ENCODE data around the gene PDE10A. TPM values are rescaled to one million over a fixed set of nuclear protein-coding genes. Genes with fewer than 3 reads are reported as not detected.
A peak's percentile ranks its signal among the peaks of the same experiment; 100 is the strongest.

The PDE10A gene
- total and polyA plus RNA-seq, 4 donors = 1.0 to 6.2 (median 3.0) TPM

- no peaks in the 10 kb centered on the region for H3K36me3 ChIP-seq (ENCODE audit: control insufficient read depth in 4 of 4, insufficient read depth in 4 of 4, low read length in 4 of 4)
- no peak overlapping the region for H3K4me3 ChIP-seq
- no peak for ATAC-seq (ENCODE audit: insufficient read depth, low FRiP score)
- H3K9me3 ChIP-seq (ENCODE audit: control insufficient read depth in 4 of 4, insufficient read depth in 3 of 4, low read length in 3 of 4) = peaks cover 0 to 2% (median 0%) of the 10 kb centered on the region in 4 donors
- peak in 2 of 3 donors; percentile 52 to 65 for DNase-seq
- no peaks in the 10 kb centered on the region for H3K27me3 ChIP-seq (ENCODE audit: control insufficient read depth in 3 of 3, insufficient read depth in 3 of 3, low read length in 2 of 3)
- no peak overlapping the region for H3K27ac ChIP-seq (ENCODE audit: low read depth in 1 of 2, low read length in 1 of 2)
- no peak overlapping the region for H3K9ac ChIP-seq (ENCODE audit: insufficient read depth in 1 of 2, low read length in 2 of 2)
- TF ChIP-seq CTCF (IDR thresholded peaks at IDR 0.05; ENCODE audit: control extremely low read depth, extremely low read depth) = no peak
- 33 to 42% methylated on average over 3 of the region's 3 CpGs for WGBS, 2 donors
- peaks cover 0 to 23% (median 8%) of the 10 kb centered on the region in 5 donors for H3K4me1 ChIP-seq (ENCODE audit: control insufficient read depth in 5 of 5, insufficient read depth in 5 of 5, low read length in 5 of 5)
These were observed 206.8 kb downstream of the PDE10A start for GRCh38 chr6:165456286-165456685.

DNA sequence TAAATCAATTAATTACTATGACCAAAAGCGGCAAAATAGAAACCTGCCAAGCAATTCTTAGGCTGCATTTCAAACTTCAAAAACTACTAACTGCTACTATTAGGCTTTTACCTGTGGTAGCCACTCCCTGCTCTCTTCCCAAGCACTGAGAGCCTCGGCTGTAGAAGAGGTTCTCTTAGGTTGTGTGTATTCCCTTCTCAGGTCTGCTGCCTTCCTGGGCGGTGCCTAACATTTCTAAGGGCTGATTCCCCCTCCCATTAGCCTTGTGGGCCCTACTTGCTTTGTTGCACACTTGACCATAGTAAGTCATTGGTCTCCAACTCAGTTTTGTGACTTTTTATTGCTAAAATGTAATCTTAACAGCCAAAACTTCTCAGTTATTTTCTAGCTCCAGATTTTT, 207.6 kb downstream of the PDE10A start:
- 77 to 87% methylated on average over 3 of the region's 3 CpGs for WGBS, 2 donors
- Histone ChIP-seq H3K4me1 (ENCODE audit: control insufficient read depth in 5 of 5, insufficient read depth in 5 of 5, low read length in 5 of 5) (peaks cover 0 to 23% (median 8%) of the 10 kb centered on the region in 5 donors), H3K27ac (ENCODE audit: low read depth in 1 of 2, low read length in 1 of 2) (no peak overlapping the region), H3K9me3 (ENCODE audit: control insufficient read depth in 4 of 4, insufficient read depth in 3 of 4, low read length in 3 of 4) (peaks cover 0 to 2% (median 0%) of the 10 kb centered on the region in 4 donors), H3K36me3 (ENCODE audit: control insufficient read depth in 4 of 4, insufficient read depth in 4 of 4, low read length in 4 of 4) (no peaks in the 10 kb centered on the region), H3K4me3 (no peak overlapping the region), H3K9ac (ENCODE audit: insufficient read depth in 1 of 2, low read length in 2 of 2) (no peak overlapping the region), H3K27me3 (ENCODE audit: control insufficient read depth in 3 of 3, insufficient read depth in 3 of 3, low read length in 2 of 3) (no peaks in the 10 kb centered on the region)
- TF ChIP-seq CTCF (IDR thresholded peaks at IDR 0.05; ENCODE audit: control extremely low read depth, extremely low read depth) = no peak
- ATAC-seq (ENCODE audit: insufficient read depth, low FRiP score) (no peak), DNase-seq (no peak)

GRCh38 chr6:165453395-165453794, 209.6 kb downstream of the PDE10A start:
- Histone ChIP-seq H3K9me3 (ENCODE audit: control insufficient read depth in 4 of 4, insufficient read depth in 3 of 4, low read length in 3 of 4) (peaks cover 0 to 2% (median 0%) of the 10 kb centered on the region in 4 donors), H3K9ac (ENCODE audit: insufficient read depth in 1 of 2, low read length in 2 of 2) (no peak overlapping the region), H3K4me1 (ENCODE audit: control insufficient read depth in 5 of 5, insufficient read depth in 5 of 5, low read length in 5 of 5) (peaks cover 0 to 27% (median 8%) of the 10 kb centered on the region in 5 donors), H3K36me3 (ENCODE audit: control insufficient read depth in 4 of 4, insufficient read depth in 4 of 4, low read length in 4 of 4) (no peaks in the 10 kb centered on the region), H3K4me3 (no peak overlapping the region), H3K27me3 (ENCODE audit: control insufficient read depth in 3 of 3, insufficient read depth in 3 of 3, low read length in 2 of 3) (no peaks in the 10 kb centered on the region), H3K27ac (ENCODE audit: low read depth in 1 of 2, low read length in 1 of 2) (no peak overlapping the region)
- no peak for DNase-seq
- WGBS, 2 donors = 74 to 76% methylated on average over 2 of the region's 2 CpGs
- no peak for TF ChIP-seq CTCF (IDR thresholded peaks at IDR 0.05; ENCODE audit: control extremely low read depth, extremely low read depth)
- no peak for ATAC-seq (ENCODE audit: insufficient read depth, low FRiP score)

- Histone ChIP-seq H3K4me3 (no peak overlapping the region), H3K9me3 (ENCODE audit: control insufficient read depth in 4 of 4, insufficient read depth in 3 of 4, low read length in 3 of 4) (peaks cover 0 to 2% (median 0%) of the 10 kb centered on the region in 4 donors), H3K36me3 (ENCODE audit: control insufficient read depth in 4 of 4, insufficient read depth in 4 of 4, low read length in 4 of 4) (no peaks in the 10 kb centered on the region), H3K27me3 (ENCODE audit: control insufficient read depth in 3 of 3, insufficient read depth in 3 of 3, low read length in 2 of 3) (no peaks in the 10 kb centered on the region), H3K9ac (ENCODE audit: insufficient read depth in 1 of 2, low read length in 2 of 2) (no peak overlapping the region), H3K27ac (ENCODE audit: low read depth in 1 of 2, low read length in 1 of 2) (no peak overlapping the region), H3K4me1 (ENCODE audit: control insufficient read depth in 5 of 5, insufficient read depth in 5 of 5, low read length in 5 of 5) (peaks cover 0 to 18% (median 5%) of the 10 kb centered on the region in 5 donors)
- 83 to 92% methylated on average over 2 of the region's 2 CpGs for WGBS, 2 donors
- DNase-seq (peak in 1 of 3 donors; percentile 22), ATAC-seq (ENCODE audit: insufficient read depth, low FRiP score) (no peak)
- no peak for TF ChIP-seq CTCF (IDR thresholded peaks at IDR 0.05; ENCODE audit: control extremely low read depth, extremely low read depth)
These were observed 211.2 kb downstream of the PDE10A start for GRCh38 chr6:165451838-165452237.
